ENCODE data around the gene BAG2. TPM values are rescaled to one million over a fixed set of nuclear protein-coding genes. Genes with fewer than 3 reads are reported as not detected.
A peak's percentile ranks its signal among the peaks of the same experiment; 100 is the strongest.

BAG2 gene
- total RNA-seq, 4 donors from 2014 or later, result 40.8 to 50.6 (median 46.3) TPM

- no peak for ATAC-seq
- Histone ChIP-seq H3K9me3 (no peaks in the 10 kb centered on the region), H3K4me3 (no peak overlapping the region), H3K27me3 (no peaks in the 10 kb centered on the region), H3K27ac (peak overlapping the region in 3 of 4 donors; percentile 45 to 69 (median 63)), H3K4me1 (peaks cover 0 to 57% (median 0%) of the 10 kb centered on the region in 3 donors), H3K36me3 (no peaks in the 10 kb centered on the region)
- TF ChIP-seq POLR2AphosphoS5 (IDR thresholded peaks at IDR 0.05) (no peak), POLR2A (IDR thresholded peaks at IDR 0.05) (no peak), EP300 (IDR thresholded peaks at IDR 0.05) (no peak), CTCF (IDR thresholded peaks at IDR 0.05) (no peak)
- WGBS, 2 donors (ENCODE audit: low coverage in 1 of 2), result 88 to 92% methylated on average over 4 of the region's 11 CpGs
Measured at GRCh38 chr6:57217270-57217669, 45.1 kb downstream of the BAG2 start.

- WGBS, 2 donors (ENCODE audit: low coverage in 1 of 2), result 90 to 92% methylated on average over 1 to 2 of the region's 2 CpGs
- Histone ChIP-seq H3K4me3 (peak overlapping the region; percentile 90 to 94), H3K27me3 (no peaks in the 10 kb centered on the region), H3K9me3 (no peaks in the 10 kb centered on the region), H3K4me1 (peaks cover 0 to 55% (median 0%) of the 10 kb centered on the region in 3 donors), H3K27ac (no peak overlapping the region), H3K36me3 (no peaks in the 10 kb centered on the region)
- TF ChIP-seq EP300 (IDR thresholded peaks at IDR 0.05), result no peak
- TF ChIP-seq CTCF (IDR thresholded peaks at IDR 0.05), result no peak
- no peak for TF ChIP-seq POLR2AphosphoS5 (IDR thresholded peaks at IDR 0.05)
- no peak for TF ChIP-seq POLR2A (IDR thresholded peaks at IDR 0.05)
- ATAC-seq, result no peak
Measured at GRCh38 chr6:57220083-57220703, 48.1 kb downstream of the BAG2 start.

- peak; percentile 73 for ATAC-seq
- no peaks in the 10 kb centered on the region for H3K27me3 ChIP-seq
- peak overlapping the region; percentile 84 to 98 (median 94) for H3K27ac ChIP-seq
- no peaks in the 10 kb centered on the region for H3K36me3 ChIP-seq
- H3K4me1 ChIP-seq, result peaks cover 0 to 52% (median 0%) of the 10 kb centered on the region in 3 donors
- TF ChIP-seq POLR2AphosphoS5 (IDR thresholded peaks at IDR 0.05) (no peak), CTCF (IDR thresholded peaks at IDR 0.05) (peak; percentile 20 to 74 (median 62))
- peak overlapping the region; percentile 90 to 94 for H3K4me3 ChIP-seq
- no peaks in the 10 kb centered on the region for H3K9me3 ChIP-seq
- WGBS, 2 donors (ENCODE audit: low coverage in 1 of 2), result 0 to 4% methylated on average over 5 to 9 of the region's 38 CpGs
Measured at GRCh38 chr6:57221191-57221935, 49.2 kb downstream of the BAG2 start.

GRCh38 chr6:57221936-57222742 is 50.0 kb downstream of the BAG2 start, which contains the start of gene RAB23:
Gene RAB23, minus strand, starts transcription at chr6:57222307. Its CDS starts 11,927 bp downstream, at chr6:57210380.
- peaks cover 0 to 44% (median 0%) of the 10 kb centered on the region in 3 donors for H3K4me1 ChIP-seq
- H3K27me3 ChIP-seq, result no peaks in the 10 kb centered on the region
- peak within 1 kb of the TSS; percentile 84 to 98 (median 94) for H3K27ac ChIP-seq
- ATAC-seq, result peak; percentile 96
- peak within 1 kb of the TSS; percentile 90 to 94 for H3K4me3 ChIP-seq
- 0% methylated on average over 6 to 13 of the region's 69 CpGs for WGBS, 2 donors (ENCODE audit: low coverage in 1 of 2)
- TF ChIP-seq POLR2AphosphoS5 (IDR thresholded peaks at IDR 0.05) (peak; percentile 89), CTCF (IDR thresholded peaks at IDR 0.05) (no peak), POLR2A (IDR thresholded peaks at IDR 0.05) (peak; percentile 85 to 89), EP300 (IDR thresholded peaks at IDR 0.05) (no peak)
- H3K9me3 ChIP-seq, result no peaks in the 10 kb centered on the region
- H3K36me3 ChIP-seq, result no peaks in the 10 kb centered on the region
